HG02981 (cell line): ENCODE measurements around the gene TSG101.

Source experiments
- ATAC-seq: cut with Tn5 transposase; IDR thresholded peaks from one replicate; pipeline ENCODE4 v1.9.1; 2021; ENCODE audit warnings: mild to moderate bottlenecking, moderate library complexity; ENCODE audit not compliant: unreplicated experiment

Gene TSG101, protein sequence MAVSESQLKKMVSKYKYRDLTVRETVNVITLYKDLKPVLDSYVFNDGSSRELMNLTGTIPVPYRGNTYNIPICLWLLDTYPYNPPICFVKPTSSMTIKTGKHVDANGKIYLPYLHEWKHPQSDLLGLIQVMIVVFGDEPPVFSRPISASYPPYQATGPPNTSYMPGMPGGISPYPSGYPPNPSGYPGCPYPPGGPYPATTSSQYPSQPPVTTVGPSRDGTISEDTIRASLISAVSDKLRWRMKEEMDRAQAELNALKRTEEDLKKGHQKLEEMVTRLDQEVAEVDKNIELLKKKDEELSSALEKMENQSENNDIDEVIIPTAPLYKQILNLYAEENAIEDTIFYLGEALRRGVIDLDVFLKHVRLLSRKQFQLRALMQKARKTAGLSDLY

GRCh38 chr11:18526521-18527296, at the start of gene TSG101:
TSG101 (minus strand) TSS chr11:18526942; CDS start chr11:18526816, 126 bp downstream.
- peak; percentile 94 for ATAC-seq

GRCh38 chr11:18575361-18575760, 48.6 kb upstream of the TSG101 start:
- ATAC-seq: no peak

DNA sequence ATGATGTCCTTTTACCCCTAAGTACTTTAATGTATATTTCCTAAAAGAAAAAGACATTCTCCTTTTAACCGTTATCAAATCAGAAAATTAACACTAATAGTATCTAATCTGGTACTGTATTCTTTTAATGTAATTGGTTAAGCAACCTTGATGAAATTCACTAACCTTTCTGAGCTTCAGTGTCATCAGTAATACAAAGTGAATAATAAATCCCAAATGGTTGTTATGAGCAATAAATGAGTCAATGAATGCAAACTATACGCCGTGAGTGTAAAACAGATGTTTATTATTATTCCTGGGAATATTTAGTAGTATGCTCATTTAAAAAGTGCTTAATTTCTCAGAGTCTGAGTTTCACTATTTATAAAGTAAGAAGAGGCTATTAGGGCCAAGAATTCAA, 40.3 kb upstream of the TSG101 start:
- no peak for ATAC-seq

- no peak for ATAC-seq
These were observed 39.7 kb upstream of the TSG101 start for GRCh38 chr11:18566406-18566805.

- no peak for ATAC-seq
These were observed 37.4 kb upstream of the TSG101 start for GRCh38 chr11:18564149-18564548.

- no peak for ATAC-seq
These were observed 36.5 kb upstream of the TSG101 start for GRCh38 chr11:18563090-18563730.

DNA sequence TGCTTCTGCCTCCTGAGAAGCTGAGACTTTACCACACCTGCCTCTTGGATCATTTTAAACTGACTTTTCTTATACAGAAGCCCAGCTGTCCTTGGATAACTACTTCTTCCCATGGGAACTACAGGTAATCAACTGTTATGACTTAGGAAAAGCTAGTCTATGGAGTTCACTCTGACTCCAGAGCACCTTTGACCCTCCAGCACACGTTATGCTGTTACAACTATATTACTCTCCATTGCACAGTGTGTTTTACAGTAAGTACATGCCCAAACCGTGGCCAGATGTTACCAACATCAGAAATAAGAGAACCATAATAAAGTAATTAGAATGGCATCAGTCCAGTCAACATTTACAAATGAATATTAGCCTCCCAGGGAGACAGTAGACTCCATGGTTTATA, 21.3 kb upstream of the TSG101 start:
- no peak for ATAC-seq

DNA sequence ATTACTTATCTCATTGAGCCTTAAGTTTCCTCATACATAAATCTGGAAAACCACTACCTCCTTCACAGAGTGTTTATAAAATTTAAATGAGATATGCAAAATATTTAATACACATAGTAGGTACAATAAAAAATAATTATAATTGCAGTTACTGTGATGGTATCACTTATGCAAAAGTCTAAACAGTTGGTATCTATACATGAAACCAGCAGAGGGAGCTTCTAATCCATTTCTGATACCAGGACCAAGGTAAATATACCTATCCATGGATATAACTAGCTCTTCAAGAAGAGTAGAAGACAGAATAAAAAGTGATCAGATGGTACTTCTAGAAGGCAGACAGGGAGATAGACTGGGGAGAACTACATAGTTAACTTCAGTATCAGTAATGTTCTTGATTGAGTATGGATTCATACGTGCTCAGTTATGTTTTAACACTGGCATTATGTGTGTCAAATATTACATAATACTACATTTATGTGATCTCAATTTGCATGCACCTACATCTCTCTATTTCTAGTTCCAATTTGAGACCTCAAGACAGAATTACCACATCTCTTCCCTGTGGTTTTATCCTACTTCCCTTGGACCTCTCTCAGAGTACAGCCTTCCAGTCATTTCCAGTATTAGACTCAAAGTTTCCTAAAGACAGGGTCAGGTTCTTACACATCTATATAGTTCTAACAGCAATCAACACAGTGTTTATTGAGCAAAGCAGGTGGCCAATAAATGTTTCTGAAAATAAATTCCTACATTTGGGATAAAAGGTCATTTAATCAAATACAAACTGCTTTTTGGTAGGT, 13.7 kb upstream of the TSG101 start:
- ATAC-seq: no peak

DNA sequence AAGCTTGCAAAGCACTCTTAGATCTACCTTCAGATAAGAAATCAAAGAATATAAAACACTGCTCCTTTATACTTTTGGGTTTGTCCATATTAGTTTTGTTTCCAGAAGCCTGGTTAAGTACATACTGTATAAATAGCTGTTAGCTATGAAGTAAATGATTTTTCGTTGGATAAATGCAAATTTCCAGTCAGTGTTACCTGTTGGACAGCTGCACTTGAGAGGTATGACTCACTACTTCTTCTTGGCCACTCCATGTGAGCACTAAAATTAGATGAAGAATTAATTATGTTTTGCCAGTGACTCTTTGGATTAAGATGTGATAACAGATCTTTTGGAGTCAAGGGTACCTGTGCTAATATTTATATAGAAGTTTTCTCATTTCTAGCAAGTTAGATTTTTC, 9.5 kb upstream of the TSG101 start:
- no peak for ATAC-seq

DNA sequence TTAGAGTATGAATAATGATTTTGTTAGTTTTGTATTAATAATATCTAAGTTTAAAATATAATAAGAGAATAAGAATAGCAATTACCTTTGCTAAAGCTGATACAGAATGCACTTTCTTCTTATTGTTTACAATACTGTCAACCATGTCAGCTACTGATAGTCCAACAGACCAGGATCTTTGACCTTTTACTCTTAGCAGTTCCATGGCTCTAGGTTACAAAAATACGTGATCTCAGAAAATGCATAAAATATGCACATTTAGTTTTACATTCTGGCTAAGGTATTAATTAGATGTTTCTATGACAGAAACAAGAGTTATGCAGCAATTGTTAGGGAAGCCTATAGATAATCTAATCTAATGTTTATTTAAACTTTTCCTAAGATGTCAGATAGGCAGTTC, 7.5 kb upstream of the TSG101 start:
- ATAC-seq: no peak

GRCh38 chr11:18533365-18533764, 6.6 kb upstream of the TSG101 start:
- no peak for ATAC-seq

DNA sequence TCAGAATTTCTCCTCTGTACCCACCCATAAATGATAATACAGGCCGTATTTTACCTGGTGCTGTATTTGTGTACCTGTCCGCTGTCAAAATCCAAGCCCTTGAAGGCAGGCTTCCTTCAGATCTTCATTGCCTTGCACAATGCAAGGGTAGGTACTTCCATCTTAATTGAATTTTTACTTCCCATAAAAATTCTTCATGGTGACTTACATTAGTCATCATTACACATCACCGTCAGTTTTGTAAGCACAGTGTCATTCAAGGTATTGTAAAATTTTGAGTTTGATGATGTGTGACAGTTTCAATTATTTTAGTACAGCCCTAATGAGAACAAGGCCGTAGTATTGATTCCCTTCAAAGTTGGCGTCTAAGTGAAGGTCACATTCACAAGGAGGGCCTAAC, 770 bp upstream of the TSG101 start:
- ATAC-seq: no peak

DNA sequence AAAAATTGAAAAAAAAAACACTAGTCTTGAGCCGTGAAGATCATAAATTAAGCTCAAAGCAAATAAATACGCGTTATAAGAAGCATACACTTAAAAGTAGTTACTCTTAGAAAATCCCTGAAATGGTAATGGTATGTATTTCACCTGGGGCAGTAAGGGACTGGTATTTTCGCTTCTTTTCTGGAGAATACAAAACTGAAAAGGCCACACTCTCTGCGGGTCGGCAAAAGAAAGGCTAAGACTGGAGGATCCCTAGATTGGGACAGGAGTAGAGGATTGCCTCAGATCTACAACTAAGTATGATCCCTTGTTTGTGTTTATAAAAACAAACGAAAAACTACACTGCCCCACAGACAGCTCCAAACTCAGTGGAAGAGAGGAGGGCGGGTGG, 617 bp downstream of the TSG101 start:
- no peak for ATAC-seq

GRCh38 chr11:18524248-18524647, 2.5 kb downstream of the TSG101 start:
- ATAC-seq: no peak

DNA sequence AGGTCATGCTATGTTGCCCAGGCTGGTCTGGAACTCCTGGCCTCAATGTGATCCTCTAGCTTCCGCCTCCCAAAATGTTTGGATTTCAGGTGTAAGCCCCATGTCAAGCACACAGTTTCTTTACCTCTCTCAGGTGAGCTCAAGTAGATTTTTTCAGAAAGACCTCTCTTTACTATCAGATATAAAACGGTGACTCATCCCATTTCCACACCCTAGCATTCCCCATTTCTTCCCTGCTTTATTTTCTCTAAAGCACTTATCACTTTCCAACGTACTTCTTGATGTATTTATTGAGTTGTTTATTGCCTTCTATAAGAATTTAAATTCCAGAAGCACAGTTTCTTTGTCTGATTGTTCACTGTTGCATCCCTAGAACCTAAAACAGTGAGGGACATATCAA, 3.7 kb downstream of the TSG101 start:
- ATAC-seq: no peak

DNA sequence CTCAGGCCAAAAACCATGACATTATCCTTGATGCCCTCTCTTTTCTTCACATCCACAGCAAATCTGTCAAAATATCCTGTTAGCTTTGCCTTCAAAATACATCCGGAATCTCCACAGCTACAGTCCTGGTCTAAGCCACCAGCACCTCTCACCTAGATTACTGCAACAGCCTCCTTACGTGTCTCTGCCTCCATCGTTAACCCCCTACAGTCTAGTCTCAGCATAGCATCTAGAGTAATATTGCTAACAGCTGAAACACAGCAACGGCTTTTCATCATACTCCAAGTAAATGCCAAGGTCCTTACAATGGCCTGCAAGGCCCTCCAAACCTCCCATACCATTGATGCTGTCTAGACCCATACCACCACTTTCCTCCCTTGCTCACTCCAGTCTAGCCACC, 4.4 kb downstream of the TSG101 start:
- no peak for ATAC-seq

DNA sequence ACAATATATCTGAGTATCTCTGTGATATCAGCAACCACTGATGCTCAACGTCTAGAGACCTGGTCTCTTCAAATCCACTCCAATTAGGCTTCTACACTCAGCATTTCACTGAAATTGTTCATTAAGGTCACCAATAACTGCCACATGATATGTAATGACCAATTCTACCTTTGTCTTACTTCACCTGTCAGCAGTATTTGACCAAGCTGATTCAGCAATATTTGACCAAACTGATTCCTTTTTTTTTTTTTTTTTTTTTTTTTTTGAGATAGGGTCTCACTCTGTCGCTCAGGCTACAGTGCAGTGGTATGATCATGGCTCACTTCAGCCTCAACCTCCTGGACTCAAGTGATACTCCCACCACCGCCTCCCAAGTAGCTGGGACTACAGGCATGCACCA, 5.6 kb downstream of the TSG101 start:
- no peak for ATAC-seq

DNA sequence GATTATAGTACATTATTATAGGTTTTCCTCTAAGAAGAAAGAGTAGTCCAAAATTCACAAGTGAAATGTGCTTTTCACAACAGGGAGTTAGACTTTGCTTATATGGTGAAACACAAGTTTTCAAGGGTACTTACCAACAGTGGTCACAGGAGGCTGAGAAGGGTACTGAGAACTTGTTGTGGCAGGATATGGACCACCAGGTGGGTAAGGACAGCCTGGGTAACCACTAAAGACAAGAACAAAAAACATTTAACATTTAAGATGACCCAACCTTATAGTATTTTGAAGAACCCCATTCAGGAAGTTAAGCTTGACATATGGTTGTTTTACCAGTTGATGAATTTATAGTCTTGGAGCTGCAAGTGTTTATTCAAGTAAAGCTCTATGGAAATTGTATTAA, 24.4 kb downstream of the TSG101 start:
- ATAC-seq: no peak

- no peak for ATAC-seq
These were observed 25.1 kb downstream of the TSG101 start for GRCh38 chr11:18501629-18502028.

- ATAC-seq: no peak
These were observed 28.7 kb downstream of the TSG101 start for GRCh38 chr11:18498039-18498438.

- ATAC-seq: no peak
These were observed 31.0 kb downstream of the TSG101 start for GRCh38 chr11:18495703-18496102.
